Muscle layer of colon (tissue), 2 donors: ENCODE data around the gene LRMDA.
A peak's percentile ranks its signal among the peaks of the same experiment; 100 is the strongest.

Experiments used
- H3K27ac ChIP-seq: one replicate; pipeline ENCODE4 v1.7.0; 2013; ENCODE audit warnings: low read depth, mild to moderate bottlenecking, low read length, moderate library complexity
- H3K27me3 ChIP-seq, 2 donors: one replicate each; pipeline ENCODE4 v1.7.0; 2013; ENCODE audit warnings: low read length in 2 of 2, mild to moderate bottlenecking in 2 of 2; ENCODE audit not compliant: insufficient read depth in 2 of 2, control insufficient read depth in 1 of 2
- H3K36me3 ChIP-seq: one replicate; pipeline ENCODE4 v1.7.0; 2013; ENCODE audit warnings: mild to moderate bottlenecking, low read length; ENCODE audit not compliant: insufficient read depth
- H3K4me1 ChIP-seq: one replicate; pipeline ENCODE4 v1.7.0; 2013; ENCODE audit warnings: mild to moderate bottlenecking, low read length; ENCODE audit not compliant: insufficient read depth
- H3K4me3 ChIP-seq, 2 donors: one replicate each; pipeline ENCODE4 v1.7.0; 2013; ENCODE audit warnings: low read length in 2 of 2, low read depth in 1 of 2, mild to moderate bottlenecking in 1 of 2, moderate library complexity in 1 of 2
- H3K9ac ChIP-seq: one replicate; pipeline ENCODE4 v1.7.0; 2013; ENCODE audit warnings: low read length
- H3K9me3 ChIP-seq: one replicate; pipeline ENCODE4 v1.7.0; 2013; ENCODE audit warnings: mild to moderate bottlenecking, low read length
- donor health status: abdominal sarcoma.
- donor health status: Adenocarcinoma of cecum.

Gene LRMDA

GRCh38 chr10:76408646-76409045 is 977.2 kb downstream of the LRMDA start:
- H3K4me1 ChIP-seq = peaks cover 22% of the 10 kb centered on the region
- peaks cover 6% of the 10 kb centered on the region for H3K9me3 ChIP-seq
- no peak overlapping the region for H3K4me3 ChIP-seq

DNA sequence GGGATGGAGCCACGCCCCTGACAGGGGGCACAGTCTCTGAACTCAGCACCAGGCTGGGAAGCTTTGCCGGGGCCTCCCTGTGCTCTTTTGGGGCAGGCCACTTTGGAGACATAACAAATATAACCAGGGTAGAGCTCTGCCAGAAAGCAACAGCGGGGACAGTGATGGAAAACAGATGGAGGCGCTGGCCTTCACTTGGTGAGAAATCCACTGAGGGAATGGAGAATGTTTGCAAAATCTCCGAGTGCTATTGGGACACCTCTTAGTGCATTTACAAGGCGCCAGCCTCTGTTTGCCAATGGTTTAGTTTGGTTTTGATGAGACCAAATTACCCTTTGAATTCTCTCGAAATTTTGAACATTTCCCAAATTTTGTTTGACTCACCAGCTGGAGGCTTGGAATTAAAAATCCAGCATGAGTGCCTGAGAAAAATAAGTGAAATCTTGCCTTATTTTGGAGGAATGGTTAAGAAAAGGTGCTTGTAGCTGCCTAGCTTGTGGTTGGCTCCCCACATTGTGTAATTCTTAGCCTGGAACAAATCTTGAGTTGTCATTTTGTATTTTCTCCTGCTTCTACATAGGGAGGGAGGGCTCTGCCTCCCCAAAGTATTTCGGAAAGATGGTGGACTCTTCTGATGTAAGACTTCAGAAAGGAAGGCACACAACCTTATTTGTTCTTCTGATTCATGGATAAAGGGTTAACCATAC is 980.5 kb downstream of the LRMDA start:
- peaks cover 22% of the 10 kb centered on the region for H3K4me1 ChIP-seq
- H3K9me3 ChIP-seq = no peaks in the 10 kb centered on the region
- H3K9ac ChIP-seq = no peak overlapping the region
- peak overlapping the region; percentile 44 for H3K27ac ChIP-seq
- H3K4me3 ChIP-seq = no peak overlapping the region
- no peaks in the 10 kb centered on the region for H3K36me3 ChIP-seq
- H3K27me3 ChIP-seq = no peaks in the 10 kb centered on the region

More at GRCh38 chr10:76408646-76409045, 977.2 kb downstream of the LRMDA start:
- no peaks in the 10 kb centered on the region for H3K27me3 ChIP-seq
- no peak overlapping the region for H3K9ac ChIP-seq
- H3K36me3 ChIP-seq = no peaks in the 10 kb centered on the region
- no peak overlapping the region for H3K27ac ChIP-seq

GRCh38 chr10:76415554-76415953 is 984.1 kb downstream of the LRMDA start:
- H3K27me3 ChIP-seq = no peaks in the 10 kb centered on the region

DNA sequence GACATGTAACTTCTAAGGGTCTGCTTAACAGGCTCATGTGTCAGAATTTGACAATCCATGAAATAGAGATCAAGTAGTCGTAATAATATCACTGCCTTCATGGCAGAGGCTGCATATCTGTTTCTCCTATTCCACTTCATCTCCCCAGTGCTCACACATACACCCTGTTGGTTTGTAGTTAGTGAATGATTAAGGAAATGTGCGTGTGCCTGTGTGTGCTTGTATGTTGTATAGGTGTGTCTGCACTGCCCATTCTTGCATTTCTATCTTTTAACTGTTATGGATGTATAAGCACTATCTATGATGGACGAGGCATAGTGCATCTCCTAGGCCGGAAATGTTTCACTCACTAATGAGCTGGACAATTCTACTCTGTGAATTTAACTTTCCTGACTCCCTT is 985.2 kb downstream of the LRMDA start:
- H3K27ac ChIP-seq = no peak overlapping the region
- peaks cover 11% of the 10 kb centered on the region for H3K4me1 ChIP-seq

More at GRCh38 chr10:76415554-76415953, 984.1 kb downstream of the LRMDA start:
- H3K4me3 ChIP-seq = no peak overlapping the region
- H3K4me1 ChIP-seq = peaks cover 16% of the 10 kb centered on the region
- H3K9me3 ChIP-seq = no peaks in the 10 kb centered on the region
- H3K27ac ChIP-seq = no peak overlapping the region
- no peak overlapping the region for H3K9ac ChIP-seq
- no peaks in the 10 kb centered on the region for H3K36me3 ChIP-seq

GRCh38 chr10:76420725-76421124 is 989.3 kb downstream of the LRMDA start:
- Histone ChIP-seq H3K27me3 (no peaks in the 10 kb centered on the region), H3K4me1 (no peaks in the 10 kb centered on the region), H3K9me3 (no peaks in the 10 kb centered on the region), H3K36me3 (no peaks in the 10 kb centered on the region), H3K27ac (no peak overlapping the region), H3K9ac (no peak overlapping the region), H3K4me3 (no peak overlapping the region)

More for the DNA sequence above, 985.2 kb downstream of the LRMDA start:
- no peak overlapping the region for H3K9ac ChIP-seq
- no peaks in the 10 kb centered on the region for H3K27me3 ChIP-seq
- no peaks in the 10 kb centered on the region for H3K36me3 ChIP-seq
- H3K4me3 ChIP-seq = no peak overlapping the region
- H3K9me3 ChIP-seq = no peaks in the 10 kb centered on the region

- Histone ChIP-seq H3K4me1 (peaks cover under 1% of the 10 kb centered on the region), H3K27me3 (no peaks in the 10 kb centered on the region), H3K27ac (no peak overlapping the region), H3K36me3 (no peaks in the 10 kb centered on the region), H3K9me3 (no peaks in the 10 kb centered on the region), H3K9ac (no peak overlapping the region), H3K4me3 (no peak overlapping the region)
These were observed 991.3 kb downstream of the LRMDA start for GRCh38 chr10:76422769-76423168.

GRCh38 chr10:76428551-76429367 is 997.3 kb downstream of the LRMDA start:
- Histone ChIP-seq H3K9ac (no peak overlapping the region), H3K36me3 (no peaks in the 10 kb centered on the region), H3K4me1 (peaks cover 57% of the 10 kb centered on the region), H3K27me3 (no peaks in the 10 kb centered on the region), H3K9me3 (no peaks in the 10 kb centered on the region), H3K27ac (peak overlapping the region; percentile 81), H3K4me3 (no peak overlapping the region)

- Histone ChIP-seq H3K27ac (peak overlapping the region; percentile 81), H3K9me3 (no peaks in the 10 kb centered on the region), H3K4me3 (peak overlapping the region in 1 of 2 donors; percentile 19), H3K36me3 (no peaks in the 10 kb centered on the region), H3K27me3 (no peaks in the 10 kb centered on the region), H3K9ac (peak overlapping the region; percentile 24), H3K4me1 (peaks cover 57% of the 10 kb centered on the region)
These were observed 998.1 kb downstream of the LRMDA start for GRCh38 chr10:76429368-76430060.

DNA sequence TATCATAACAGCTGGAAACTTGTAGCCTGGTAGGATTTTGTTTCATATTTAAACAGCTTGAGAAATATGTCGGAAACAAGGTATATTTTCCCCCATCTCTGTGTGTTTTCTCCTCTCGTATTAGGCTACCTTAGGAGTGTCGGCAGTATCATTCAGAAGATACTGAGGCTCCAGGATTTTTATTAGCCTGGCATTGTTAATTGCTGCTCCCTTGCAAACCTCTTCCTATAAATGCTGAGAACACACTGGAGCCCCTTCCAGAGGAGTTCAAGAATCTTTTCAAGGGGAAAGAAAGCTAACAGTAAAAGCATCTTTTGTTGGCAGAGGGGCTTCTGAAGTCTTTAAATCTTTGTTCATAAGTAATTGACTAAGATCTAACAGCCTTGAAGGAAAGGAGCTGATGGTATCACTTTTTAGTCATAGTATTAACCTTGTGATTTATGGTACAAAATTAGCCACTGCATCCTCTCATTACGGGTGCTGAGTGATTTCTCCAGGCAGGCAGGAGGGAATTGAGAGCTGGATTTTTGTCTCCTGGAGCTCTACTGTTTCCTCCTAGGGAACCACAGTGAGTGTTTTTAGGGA is 998.7 kb downstream of the LRMDA start:
- no peaks in the 10 kb centered on the region for H3K36me3 ChIP-seq
- peak overlapping the region; percentile 81 for H3K27ac ChIP-seq

GRCh38 chr10:76432016-76433012 is 1000.9 kb downstream of the LRMDA start:
- H3K36me3 ChIP-seq = no peaks in the 10 kb centered on the region
- H3K27ac ChIP-seq = peak overlapping the region; percentile 25
- no peak overlapping the region for H3K4me3 ChIP-seq
- peaks cover 67% of the 10 kb centered on the region for H3K4me1 ChIP-seq
- H3K27me3 ChIP-seq = no peaks in the 10 kb centered on the region
- H3K9me3 ChIP-seq = no peaks in the 10 kb centered on the region
- H3K9ac ChIP-seq = no peak overlapping the region

More for the DNA sequence above, 998.7 kb downstream of the LRMDA start:
- no peaks in the 10 kb centered on the region for H3K27me3 ChIP-seq
- H3K4me1 ChIP-seq = peaks cover 57% of the 10 kb centered on the region
- H3K4me3 ChIP-seq = peak overlapping the region in 1 of 2 donors; percentile 19
- no peaks in the 10 kb centered on the region for H3K9me3 ChIP-seq
- H3K9ac ChIP-seq = peak overlapping the region; percentile 24
